Measurements from ENCODE around the gene COPS3.

Gene COPS3

DNA sequence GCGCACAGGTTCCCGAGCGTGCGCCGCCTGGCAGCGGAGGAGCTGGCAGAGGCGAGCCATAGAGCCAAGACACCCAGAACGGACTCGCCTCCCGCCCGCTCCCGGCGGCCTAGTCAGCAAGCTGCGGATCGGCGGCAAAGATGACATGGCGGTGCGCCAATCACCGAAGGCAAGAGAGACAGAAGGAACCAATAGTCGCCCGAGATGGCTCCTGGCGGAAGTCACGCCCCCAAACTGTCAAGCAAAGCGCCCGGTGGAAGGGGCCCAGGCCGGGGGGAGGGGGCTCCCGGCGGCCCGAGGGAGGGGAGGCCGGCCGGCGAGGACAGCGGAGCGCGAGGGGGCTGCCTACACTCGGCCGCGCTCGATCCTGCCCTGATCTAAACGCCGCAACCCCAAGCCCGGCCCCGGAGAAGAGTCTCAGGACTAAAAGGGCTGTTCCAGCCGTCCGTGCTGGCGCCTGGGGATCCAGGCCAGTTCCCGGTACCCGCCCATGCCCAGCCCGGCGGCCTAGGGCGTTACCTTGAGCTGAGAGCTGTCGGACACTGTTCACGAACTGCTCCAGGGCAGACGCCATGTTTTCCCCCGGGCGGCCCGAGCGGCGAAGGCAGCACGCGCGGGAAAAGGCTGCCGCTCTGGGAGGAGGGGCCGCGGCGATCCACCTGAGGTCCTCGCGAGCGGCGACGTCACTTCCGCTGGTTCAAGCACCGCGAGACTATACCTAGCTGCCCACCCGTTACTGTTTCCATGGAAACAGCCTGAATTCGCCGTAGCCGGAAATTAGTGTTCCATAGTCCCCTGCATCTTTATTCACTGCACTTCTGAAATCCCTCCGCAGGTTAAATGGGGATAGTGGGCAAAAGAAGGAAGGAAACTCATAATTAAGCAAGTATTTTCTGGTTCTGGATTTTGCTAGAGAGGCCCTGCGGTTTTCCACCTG is at the start of gene COPS3:
TSS of gene COPS3 (minus strand) at position 634 of the 937 bp plus-strand sequence. CDS start at position 574, 60 bp downstream.
- DNase-seq: peak; percentile 94

DNA sequence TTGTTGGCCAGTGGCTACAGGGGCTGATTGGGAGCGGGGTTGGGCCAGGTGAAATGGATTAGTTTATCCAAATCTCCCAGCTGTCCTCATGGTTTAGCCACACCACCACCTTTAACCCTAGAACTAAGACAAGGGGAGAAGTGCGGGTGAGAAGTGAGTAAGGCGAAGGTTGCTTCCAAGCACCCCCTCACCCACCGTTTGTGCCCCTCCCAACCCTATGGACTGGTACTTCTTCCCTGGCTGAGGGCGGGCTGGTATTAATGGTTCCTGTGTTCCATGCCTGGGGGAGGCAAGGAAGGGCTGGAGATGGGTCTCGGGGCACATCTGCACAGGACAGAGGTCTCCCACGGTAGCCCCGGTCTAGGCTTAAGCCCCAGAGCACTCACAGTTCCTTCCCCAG is 47.2 kb upstream of the COPS3 start:
- no peak for DNase-seq

- no peak for DNase-seq
These were observed 45.3 kb upstream of the COPS3 start for GRCh38 chr17:17326275-17326875.

DNA sequence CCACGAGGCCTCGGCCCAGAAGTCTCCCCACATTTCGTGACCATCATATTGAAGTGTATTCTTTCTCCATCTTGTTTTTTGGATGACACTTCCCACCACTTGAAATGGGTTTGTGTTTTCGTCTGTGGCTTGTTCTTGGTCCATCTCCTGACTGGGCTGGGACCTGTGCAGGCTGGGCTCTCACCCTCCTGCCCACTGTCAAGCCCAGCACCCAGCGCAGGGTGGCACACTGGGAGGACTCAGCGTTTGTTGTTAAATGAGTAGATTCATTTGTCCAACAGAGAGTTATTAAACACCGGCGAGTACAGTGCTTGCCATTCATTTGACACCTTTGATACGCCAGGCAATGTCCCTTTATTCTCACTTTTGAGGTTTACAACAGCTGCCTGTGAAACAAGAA is 44.8 kb upstream of the COPS3 start:
- DNase-seq: no peak

GRCh38 chr17:17325228-17325627 is 44.2 kb upstream of the COPS3 start:
- no peak for DNase-seq

GRCh38 chr17:17324616-17325015 is 43.6 kb upstream of the COPS3 start:
- no peak for DNase-seq

- DNase-seq: no peak
These were observed 41.8 kb upstream of the COPS3 start for GRCh38 chr17:17322516-17323510.

- DNase-seq: no peak
These were observed 40.4 kb upstream of the COPS3 start for GRCh38 chr17:17321356-17322025.

DNA sequence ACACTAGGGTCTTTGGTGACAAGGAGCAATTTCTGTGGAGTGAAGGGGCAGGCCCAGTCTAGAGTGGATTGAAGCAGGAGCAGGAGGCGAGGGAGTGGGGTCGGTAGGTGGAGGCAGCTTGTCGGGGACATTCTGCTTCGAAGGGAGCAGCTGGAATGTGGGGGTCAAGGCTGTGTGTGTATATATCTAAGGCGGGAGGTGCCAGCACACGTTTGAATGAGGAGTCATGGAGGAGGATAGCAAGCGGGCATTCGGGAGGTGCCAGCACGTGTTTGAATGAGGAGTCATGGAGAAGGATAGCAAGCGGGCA is 39.8 kb upstream of the COPS3 start:
- DNase-seq: no peak

DNA sequence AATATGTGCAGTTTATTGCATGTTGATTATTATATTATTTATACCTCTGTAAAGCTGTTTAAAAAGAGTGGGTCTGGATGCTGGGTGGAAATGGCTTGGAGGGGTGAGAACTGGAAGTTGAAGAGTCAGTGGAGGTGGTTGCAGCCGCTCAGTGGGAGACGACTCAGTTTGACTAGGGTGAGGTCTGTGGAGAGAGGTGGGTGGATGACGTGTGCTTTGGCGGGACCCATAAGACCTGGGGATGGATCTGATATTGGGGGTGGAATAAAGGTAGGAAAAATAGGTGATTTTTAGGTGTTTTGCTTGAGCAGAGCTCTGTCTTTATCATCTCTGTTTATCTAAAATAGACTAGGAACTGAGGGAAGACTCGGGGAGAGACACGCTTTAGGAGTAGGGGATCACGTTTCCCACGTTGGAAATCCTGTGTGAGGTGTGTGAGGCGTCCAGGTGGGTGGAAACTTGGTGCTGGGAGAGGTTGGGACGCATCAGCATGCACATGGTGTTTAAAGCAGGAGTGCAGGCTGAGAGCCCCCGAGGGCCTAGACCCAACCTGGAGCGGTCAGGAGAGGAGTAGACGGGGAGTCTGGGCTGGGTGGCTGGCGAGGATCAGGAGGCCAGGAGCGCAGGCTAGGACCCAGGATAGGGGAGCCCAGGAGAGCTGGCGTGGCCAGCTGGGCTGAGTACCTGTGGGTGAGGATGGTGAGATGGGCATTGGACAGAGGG is 39.3 kb upstream of the COPS3 start:
- no peak for DNase-seq

DNA sequence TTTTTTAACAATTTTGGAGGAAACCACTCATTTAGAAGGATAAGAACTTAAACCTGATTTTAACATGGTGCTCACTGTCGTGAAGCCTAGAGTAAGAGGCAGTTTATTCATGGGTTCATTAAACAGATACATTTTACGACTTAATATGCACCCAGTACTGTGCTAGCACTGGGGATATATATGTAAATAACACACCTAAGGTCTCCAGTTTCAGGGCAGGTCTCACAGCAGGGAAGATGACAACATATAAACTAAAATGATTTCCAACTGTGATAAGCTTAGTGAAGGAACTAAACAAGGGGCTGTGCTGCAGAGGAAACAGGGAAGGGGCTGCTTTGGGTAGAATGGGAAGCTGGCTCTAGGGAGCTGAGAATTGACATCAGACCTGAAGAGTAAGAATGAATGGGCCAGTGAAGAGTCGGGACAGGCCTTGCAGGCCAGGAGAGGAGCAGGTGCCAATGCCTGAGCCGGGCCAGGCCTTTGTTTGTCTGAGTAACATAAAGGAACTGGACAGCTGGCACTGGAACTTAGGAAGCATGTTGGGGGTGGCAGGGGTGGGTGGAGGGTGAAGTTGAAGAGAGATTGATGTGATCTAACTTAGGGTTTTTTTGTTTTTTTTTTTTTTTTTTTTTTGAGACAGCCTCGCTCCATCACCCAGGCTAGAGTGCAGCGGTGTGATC is 34.2 kb upstream of the COPS3 start:
- DNase-seq: peak; percentile 10

DNA sequence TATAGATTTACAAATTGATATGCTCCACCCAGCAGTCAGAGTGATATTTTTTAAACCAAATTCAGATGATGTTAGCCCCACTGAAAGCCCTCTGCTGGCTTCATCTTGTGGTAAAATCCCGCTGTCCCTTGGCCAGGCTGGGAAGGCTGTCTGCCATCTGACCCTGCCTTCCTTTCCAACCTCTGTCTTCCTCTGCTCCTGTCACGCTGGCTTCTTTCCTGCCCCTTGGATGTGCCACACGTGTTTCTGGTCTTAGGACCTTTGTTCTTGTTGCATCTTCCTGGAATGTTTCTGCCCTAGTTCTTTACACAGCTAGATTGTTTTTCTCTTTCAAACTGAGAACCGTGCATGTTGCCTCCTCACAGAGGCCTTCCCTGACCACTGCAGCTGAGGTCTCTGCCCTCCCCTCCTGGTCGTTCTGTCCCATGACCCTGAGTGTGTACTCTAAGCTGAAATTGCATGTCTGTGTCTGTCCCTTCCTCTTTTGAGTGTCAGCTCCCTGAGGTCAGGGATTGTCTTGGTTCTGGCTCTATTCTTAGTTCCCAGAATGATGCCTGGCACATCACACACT is 33.5 kb upstream of the COPS3 start:
- no peak for DNase-seq

DNA sequence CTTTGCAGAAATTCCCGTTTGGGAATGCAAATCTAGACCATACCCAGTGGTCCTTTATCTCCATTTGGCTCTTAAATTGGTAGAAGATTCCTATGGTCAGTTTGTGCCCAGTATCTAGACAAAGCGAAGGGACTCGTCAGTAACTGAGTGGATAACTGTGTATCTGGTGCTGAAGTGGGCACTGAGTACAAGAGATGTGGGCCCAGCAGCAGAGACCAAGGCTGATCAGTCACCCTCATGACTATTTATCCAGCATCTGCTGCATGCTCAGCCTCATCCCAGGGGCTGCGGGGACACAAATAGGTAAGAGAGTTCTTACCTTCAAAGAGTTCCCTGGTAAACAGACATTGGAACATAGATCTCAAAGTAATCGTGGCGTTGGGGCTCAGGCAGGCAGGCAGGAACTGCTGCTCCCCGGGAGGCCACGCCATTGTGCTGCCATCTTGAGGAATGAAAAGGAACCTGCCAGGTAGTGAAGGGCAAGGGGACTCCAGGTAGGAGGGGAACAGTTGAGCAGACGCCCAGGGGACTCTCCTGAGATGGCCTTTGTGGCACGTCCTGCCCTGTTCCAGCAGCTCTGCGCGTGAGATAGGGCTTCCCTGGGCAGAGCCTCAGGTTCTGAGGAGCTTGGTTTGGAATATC is 32.4 kb upstream of the COPS3 start:
- DNase-seq: no peak

- no peak for DNase-seq
These were observed 28.3 kb upstream of the COPS3 start for GRCh38 chr17:17309356-17309755.

- no peak for DNase-seq
These were observed 24.3 kb upstream of the COPS3 start for GRCh38 chr17:17305281-17305801.

- DNase-seq: no peak
These were observed 23.5 kb upstream of the COPS3 start for GRCh38 chr17:17304521-17304985.

DNA sequence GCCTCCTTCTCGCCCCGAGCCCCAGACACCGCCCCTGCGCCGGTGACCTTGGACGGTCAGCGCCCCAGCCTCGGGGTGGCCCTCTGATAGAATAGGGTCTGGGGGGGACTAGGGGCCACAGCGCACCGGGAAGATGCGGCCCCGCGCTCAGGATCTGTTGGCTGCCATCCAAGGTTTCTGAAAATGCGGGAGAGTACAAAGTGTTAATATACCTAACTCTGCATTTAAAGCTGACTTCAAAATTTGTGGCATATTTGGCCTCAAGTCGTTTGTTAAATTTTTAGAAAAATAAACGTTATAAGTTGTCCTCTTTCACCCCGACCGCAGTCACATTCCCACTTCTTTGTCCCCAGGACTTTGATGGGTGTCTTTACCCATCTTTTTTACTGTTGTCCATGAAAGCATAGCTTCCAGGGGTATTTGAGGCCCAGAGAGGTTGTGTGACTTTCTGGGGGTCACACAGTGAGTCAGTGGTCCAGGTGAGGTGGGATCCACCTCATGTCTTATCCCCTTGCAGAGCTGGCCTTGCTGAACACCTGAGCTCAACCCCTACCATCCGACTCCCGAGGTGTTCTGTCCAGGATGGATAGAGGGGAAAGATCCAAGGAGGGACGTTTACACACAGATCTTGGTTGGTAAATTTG is 22.9 kb upstream of the COPS3 start:
- DNase-seq: no peak

DNA sequence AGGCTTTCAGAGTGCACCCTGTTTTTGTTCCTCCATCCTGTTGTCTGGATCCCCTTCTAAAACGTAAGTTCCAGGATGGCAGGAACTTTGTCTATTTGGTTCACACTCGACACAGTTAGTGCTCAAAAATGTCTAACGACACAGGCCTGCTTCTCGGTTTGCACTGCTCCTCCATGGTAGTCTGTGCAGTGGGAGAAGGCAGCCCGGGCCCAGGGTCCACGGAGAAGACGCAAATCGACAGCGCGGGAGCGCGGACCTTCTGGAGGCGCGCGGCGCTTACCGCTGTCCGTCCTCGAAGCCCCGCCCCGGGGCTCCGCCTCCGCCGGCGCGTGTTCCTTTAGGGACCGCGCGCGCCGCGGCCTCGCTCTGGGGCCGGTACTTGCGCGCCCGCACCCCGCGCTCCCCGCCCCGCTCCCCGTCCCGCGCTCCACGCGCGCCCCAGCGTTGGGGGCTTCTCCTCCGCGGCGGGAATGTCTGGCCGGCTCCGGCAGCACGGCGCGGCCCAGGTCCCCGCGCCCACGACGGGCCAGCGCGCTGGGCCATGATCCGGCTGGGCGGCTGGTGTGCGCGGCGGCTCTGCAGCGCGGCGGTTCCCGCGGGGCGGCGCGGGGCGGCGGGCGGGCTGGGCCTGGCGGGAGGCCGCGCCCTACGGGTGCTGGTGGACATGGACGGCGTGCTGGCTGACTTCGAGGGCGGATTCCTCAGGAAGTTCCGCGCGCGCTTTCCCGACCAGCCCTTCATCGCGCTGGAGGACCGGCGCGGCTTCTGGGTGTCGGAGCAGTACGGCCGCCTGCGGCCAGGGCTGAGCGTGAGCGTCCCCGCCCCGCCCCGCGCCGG is 22.2 kb upstream of the COPS3 start, which contains the start of gene NT5M:
TSS of gene NT5M (plus strand) at position 364 of the 837 bp plus-strand sequence. CDS start at position 542, 178 bp downstream.
- DNase-seq: peak; percentile 77

All from NCI-H345 (cell line).